Measurements from ENCODE around the gene MON1B. TPM values are rescaled to one million over a fixed set of nuclear protein-coding genes. Genes with fewer than 3 reads are reported as not detected.

MON1B gene
- total RNA-seq, 2 donors from 2014 or later: 43.6 to 45.7 TPM

- Histone ChIP-seq H3K9ac (ENCODE audit: extremely low read depth, low read length, poor library complexity, severe bottlenecking) (no peak overlapping the region), H3K27ac (ENCODE audit: low read depth, low read length) (no peak overlapping the region), H3K4me3 (ENCODE audit: low read length) (no peak overlapping the region), H3K9me3 (ENCODE audit: control insufficient read depth, low read length) (no peaks in the 10 kb centered on the region), H3K4me1 (ENCODE audit: control insufficient read depth, insufficient read depth, low read length) (no peaks in the 10 kb centered on the region), H3K36me3 (ENCODE audit: control insufficient read depth, insufficient read depth, low read length) (no peaks in the 10 kb centered on the region), H3K27me3 (ENCODE audit: control insufficient read depth, insufficient read depth, low read length, poor library complexity, severe bottlenecking) (peaks cover 4% of the 10 kb centered on the region)
- WGBS, 2 experiments (ENCODE audit: insufficient coverage in 1 of 2, insufficient read length in 1 of 2): 88 to 100% methylated on average over 1 to 4 of the region's 4 CpGs
- TF ChIP-seq, protein P1, sequence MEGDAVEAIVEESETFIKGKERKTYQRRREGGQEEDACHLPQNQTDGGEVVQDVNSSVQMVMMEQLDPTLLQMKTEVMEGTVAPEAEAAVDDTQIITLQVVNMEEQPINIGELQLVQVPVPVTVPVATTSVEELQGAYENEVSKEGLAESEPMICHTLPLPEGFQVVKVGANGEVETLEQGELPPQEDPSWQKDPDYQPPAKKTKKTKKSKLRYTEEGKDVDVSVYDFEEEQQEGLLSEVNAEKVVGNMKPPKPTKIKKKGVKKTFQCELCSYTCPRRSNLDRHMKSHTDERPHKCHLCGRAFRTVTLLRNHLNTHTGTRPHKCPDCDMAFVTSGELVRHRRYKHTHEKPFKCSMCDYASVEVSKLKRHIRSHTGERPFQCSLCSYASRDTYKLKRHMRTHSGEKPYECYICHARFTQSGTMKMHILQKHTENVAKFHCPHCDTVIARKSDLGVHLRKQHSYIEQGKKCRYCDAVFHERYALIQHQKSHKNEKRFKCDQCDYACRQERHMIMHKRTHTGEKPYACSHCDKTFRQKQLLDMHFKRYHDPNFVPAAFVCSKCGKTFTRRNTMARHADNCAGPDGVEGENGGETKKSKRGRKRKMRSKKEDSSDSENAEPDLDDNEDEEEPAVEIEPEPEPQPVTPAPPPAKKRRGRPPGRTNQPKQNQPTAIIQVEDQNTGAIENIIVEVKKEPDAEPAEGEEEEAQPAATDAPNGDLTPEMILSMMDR (conservative IDR thresholded peaks at IDR 0.05): no peak
- peaks cover 21% of the 10 kb centered on the region for H3K27me3 Mint-ChIP-seq (ENCODE audit: insufficient read depth)
- H3K4me1 Mint-ChIP-seq: no peaks in the 10 kb centered on the region
- no peak for DNase-seq
- no peaks in the 10 kb centered on the region for H3K9me3 Mint-ChIP-seq
- no peak overlapping the region for H3K4me3 Mint-ChIP-seq
- H3K36me3 Mint-ChIP-seq (ENCODE audit: low read depth): no peaks in the 10 kb centered on the region
- no peak overlapping the region for H3K27ac Mint-ChIP-seq
Observed at GRCh38 chr16:77170805-77171204, 20.2 kb upstream of the MON1B start.

DNA sequence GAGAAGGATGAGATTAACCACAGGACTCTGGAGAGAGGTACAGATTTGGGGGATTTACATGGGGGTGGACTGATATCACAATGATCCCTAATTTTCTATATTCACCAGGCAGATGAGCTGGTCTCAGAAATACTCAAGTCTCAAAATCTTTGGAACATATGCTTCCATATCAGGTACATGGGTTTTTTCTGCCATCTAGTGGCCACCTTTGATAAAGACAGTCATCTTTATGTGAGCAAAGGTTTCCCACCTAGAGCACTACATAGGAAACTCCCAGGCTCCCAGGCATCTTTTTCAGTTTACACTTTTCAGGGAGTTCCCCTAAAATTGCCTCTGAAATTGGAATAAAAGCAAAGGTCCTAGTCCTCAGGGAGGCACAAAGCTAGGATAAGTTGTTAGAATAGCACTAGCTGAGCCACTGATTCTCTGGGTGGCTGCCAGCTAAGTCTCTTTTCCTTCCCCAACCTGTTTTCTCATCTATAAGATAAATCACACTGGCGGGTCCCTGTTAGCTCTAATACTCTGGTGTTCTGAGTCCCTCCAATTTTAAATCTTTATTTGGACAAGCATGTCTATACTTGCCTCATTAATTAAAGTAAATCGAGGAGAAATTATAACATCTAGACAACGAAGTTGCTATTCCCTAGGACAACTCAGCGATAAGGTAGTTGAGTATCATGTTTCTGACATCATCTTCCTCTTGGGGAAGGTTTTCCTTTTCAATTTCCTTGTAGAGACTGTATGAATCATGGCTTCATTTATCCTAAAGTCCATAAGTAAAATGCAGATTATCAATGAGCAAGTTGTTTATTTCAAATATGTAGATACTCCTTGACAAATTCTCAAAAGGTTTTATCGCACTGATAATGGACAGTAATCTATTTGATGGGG, 19.0 kb upstream of the MON1B start:
- H3K4me3 Mint-ChIP-seq: no peak overlapping the region
- 85 to 96% methylated on average over 4 to 5 of the region's 5 CpGs for WGBS, 2 experiments (ENCODE audit: insufficient coverage in 1 of 2, insufficient read length in 1 of 2)
- H3K4me3 ChIP-seq (ENCODE audit: low read length): no peak overlapping the region
- no peaks in the 10 kb centered on the region for H3K4me1 Mint-ChIP-seq
- H3K9me3 Mint-ChIP-seq: no peaks in the 10 kb centered on the region
- H3K9me3 ChIP-seq (ENCODE audit: control insufficient read depth, low read length): no peaks in the 10 kb centered on the region
- no peaks in the 10 kb centered on the region for H3K36me3 ChIP-seq (ENCODE audit: control insufficient read depth, insufficient read depth, low read length)
- no peaks in the 10 kb centered on the region for H3K4me1 ChIP-seq (ENCODE audit: control insufficient read depth, insufficient read depth, low read length)
- peaks cover 22% of the 10 kb centered on the region for H3K27me3 Mint-ChIP-seq (ENCODE audit: insufficient read depth)
- no peak overlapping the region for H3K27ac Mint-ChIP-seq
- no peak overlapping the region for H3K9ac ChIP-seq (ENCODE audit: extremely low read depth, low read length, poor library complexity, severe bottlenecking)
- H3K27ac ChIP-seq (ENCODE audit: low read depth, low read length): no peak overlapping the region
- TF ChIP-seq, protein P1 (conservative IDR thresholded peaks at IDR 0.05): peak; percentile 86
- H3K27me3 ChIP-seq (ENCODE audit: control insufficient read depth, insufficient read depth, low read length, poor library complexity, severe bottlenecking): peaks cover 4% of the 10 kb centered on the region
- H3K36me3 Mint-ChIP-seq (ENCODE audit: low read depth): no peaks in the 10 kb centered on the region
- DNase-seq: peak; percentile 55

DNA sequence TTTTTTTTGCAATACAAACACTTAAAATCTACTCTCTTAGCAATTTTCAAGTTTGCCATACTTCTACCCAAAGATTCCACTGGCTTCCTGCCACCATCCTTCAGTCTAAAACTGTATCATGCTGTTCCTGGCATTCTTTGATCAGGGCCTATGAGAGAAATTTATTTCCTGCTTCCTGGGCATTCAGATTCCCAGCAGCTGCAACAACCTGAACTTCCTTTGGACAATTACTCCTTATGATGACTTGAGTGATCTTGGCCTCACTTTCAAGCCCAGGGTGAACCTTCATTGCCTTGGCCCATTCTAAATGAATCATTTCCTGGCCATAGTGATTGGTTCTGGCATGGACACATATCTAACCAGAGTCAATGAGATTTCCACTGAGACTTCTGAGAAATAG, 18.0 kb upstream of the MON1B start:
- Mint-ChIP-seq H3K9me3 (no peaks in the 10 kb centered on the region), H3K27me3 (ENCODE audit: insufficient read depth) (peaks cover 17% of the 10 kb centered on the region), H3K4me3 (no peak overlapping the region), H3K36me3 (ENCODE audit: low read depth) (no peaks in the 10 kb centered on the region), H3K27ac (no peak overlapping the region), H3K4me1 (no peaks in the 10 kb centered on the region)
- H3K4me1 ChIP-seq (ENCODE audit: control insufficient read depth, insufficient read depth, low read length): no peaks in the 10 kb centered on the region
- no peak overlapping the region for H3K9ac ChIP-seq (ENCODE audit: extremely low read depth, low read length, poor library complexity, severe bottlenecking)
- no peak for DNase-seq
- H3K27ac ChIP-seq (ENCODE audit: low read depth, low read length): no peak overlapping the region
- no peaks in the 10 kb centered on the region for H3K27me3 ChIP-seq (ENCODE audit: control insufficient read depth, insufficient read depth, low read length, poor library complexity, severe bottlenecking)
- TF ChIP-seq, protein P1 (conservative IDR thresholded peaks at IDR 0.05): no peak
- H3K4me3 ChIP-seq (ENCODE audit: low read length): no peak overlapping the region
- no peaks in the 10 kb centered on the region for H3K36me3 ChIP-seq (ENCODE audit: control insufficient read depth, insufficient read depth, low read length)
- H3K9me3 ChIP-seq (ENCODE audit: control insufficient read depth, low read length): no peaks in the 10 kb centered on the region
